Subcutaneous abdominal adipose tissue (tissue), 5 donors: Measurements from ENCODE around the gene MCRIP1.

Source experiments
- H3K27ac ChIP-seq: one replicate; pipeline ENCODE4 v1.7.0; 2013; ENCODE audit warnings: low read depth, mild to moderate bottlenecking, inconsistent platforms, low read length, moderate library complexity
- H3K27me3 ChIP-seq, 5 donors: one replicate each; pipeline ENCODE4 v1.7.0; 2013; ENCODE audit warnings: low read length in 5 of 5, inconsistent platforms in 1 of 5; ENCODE audit not compliant: control insufficient read depth in 5 of 5, insufficient read depth in 4 of 5
- H3K36me3 ChIP-seq, 5 donors: one replicate each; pipeline ENCODE4 v1.7.0; 2013; ENCODE audit warnings: low read length in 5 of 5; ENCODE audit not compliant: control insufficient read depth in 5 of 5, insufficient read depth in 5 of 5
- H3K4me1 ChIP-seq, 5 donors: one replicate each; pipeline ENCODE4 v1.7.0; 2013; ENCODE audit warnings: low read length in 5 of 5, mild to moderate bottlenecking in 3 of 5, moderate library complexity in 1 of 5; ENCODE audit not compliant: control insufficient read depth in 5 of 5, insufficient read depth in 5 of 5
- H3K4me3 ChIP-seq, 5 donors: one replicate each; pipeline ENCODE4 v1.7.0; 2013; ENCODE audit warnings: low read length in 5 of 5, low read depth in 1 of 5
- H3K9ac ChIP-seq, 5 donors: one replicate each; pipeline ENCODE4 v1.7.0; 2013; ENCODE audit warnings: low read length in 5 of 5, mild to moderate bottlenecking in 4 of 5, moderate library complexity in 3 of 5
- H3K9me3 ChIP-seq, 5 donors: one replicate each; pipeline ENCODE4 v1.7.0; 2013; ENCODE audit warnings: low read length in 5 of 5; ENCODE audit not compliant: control insufficient read depth in 5 of 5
- donor health status: healthy.
- donor health status: healthy.
- donor health status: healthy.
- donor health status: healthy.
- donor health status: healthy.

MCRIP1 gene

DNA sequence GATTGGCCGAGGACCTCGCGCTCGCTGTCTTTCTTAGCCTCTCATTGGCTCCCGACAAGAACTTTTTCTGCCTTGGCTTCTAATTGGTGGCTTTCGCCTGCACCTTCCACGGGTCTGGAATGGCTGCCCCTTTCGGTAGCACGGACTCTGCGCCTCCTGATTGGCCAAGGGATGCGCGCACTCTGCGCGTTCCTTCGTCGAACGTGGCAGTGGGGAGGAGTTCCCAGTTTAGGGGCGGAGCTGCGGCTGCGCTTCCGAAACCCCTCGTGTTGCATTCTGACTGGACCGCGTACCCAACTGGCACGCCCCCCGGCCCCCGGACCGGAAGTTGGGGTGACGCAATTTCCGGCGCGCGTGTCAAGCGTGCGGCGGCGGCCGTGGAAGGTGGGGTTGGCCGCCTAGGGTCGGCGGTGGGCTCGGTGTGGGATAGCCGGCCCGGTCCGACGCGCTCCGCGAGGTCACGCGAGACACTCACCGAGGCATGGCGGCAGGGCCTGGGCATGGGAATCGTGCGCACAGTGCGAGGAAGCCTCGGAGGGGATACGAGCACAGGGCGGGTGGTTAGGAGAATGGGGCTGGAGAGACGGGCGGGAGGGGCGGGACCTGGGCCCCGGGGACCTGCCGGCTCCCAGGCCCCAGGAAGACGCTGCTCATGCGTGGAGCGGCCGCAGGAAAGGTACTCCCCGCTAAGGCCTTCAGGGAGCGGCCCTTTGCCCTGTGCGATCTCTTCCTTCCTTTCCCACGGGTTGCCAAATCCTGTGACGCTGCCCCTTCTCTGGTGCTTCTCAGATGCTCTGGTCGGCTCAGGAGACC, 27.9 kb upstream of the MCRIP1 start:
- Histone ChIP-seq H3K9ac (peak overlapping the region; percentile 60 to 82 (median 77)), H3K27me3 (no peaks in the 10 kb centered on the region), H3K27ac (peak overlapping the region; percentile 96), H3K4me3 (peak overlapping the region; percentile 72 to 77 (median 76)), H3K4me1 (peaks cover 15 to 45% (median 38%) of the 10 kb centered on the region in 5 donors), H3K9me3 (no peaks in the 10 kb centered on the region), H3K36me3 (peaks cover 0 to 35% (median 18%) of the 10 kb centered on the region in 5 donors)

DNA sequence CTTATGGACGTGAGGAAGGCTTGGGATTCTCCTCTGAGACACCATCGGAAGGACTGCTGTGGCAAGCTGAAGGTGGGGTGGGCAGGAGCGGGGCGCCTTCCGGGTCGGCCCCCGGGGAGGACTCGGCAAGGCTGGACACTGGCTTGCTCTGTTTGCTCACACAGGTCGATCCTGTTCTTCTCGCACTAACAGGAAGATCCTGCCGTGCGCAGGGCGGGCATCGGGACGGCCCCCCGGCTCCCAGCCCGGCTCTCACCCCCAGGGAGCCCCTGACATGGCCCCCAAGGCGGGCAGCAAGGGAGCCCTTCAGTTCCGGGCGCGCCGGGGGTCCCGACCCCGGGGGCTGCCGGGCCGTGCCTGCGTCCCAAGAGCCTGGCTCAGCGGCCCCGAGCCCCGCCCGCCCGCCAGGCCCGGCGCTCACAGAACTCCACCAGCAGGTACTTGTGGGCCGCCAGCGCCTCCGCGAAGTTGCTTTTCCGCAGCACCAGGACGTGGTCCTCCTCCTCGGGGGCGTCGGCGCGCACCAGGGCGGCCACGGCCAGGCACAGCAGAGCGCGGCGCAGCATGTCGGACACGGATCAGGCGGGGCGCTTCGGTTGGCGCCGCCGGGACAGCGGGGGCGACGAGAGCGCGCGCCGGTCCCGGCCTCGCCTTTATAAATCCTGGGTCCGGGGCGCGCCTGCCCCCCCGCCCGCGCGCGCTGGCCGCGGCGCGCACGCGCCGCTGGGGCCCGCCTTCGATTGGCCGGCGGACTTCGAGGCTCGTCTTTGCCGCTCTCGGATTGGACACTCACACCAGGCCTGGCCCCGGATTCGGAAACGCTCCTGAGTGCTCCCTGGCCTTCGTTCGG, 27.0 kb upstream of the MCRIP1 start, which contains the start of gene P4HB:
Gene P4HB, minus strand, starts transcription at position 630 of the 850 bp plus-strand sequence. Its CDS starts 64 bp downstream, at position 566.
- Histone ChIP-seq H3K36me3 (peaks cover 0 to 37% (median 21%) of the 10 kb centered on the region in 5 donors), H3K9me3 (no peaks in the 10 kb centered on the region), H3K4me3 (peak within 1 kb of the TSS; percentile 77 to 95 (median 89)), H3K4me1 (peaks cover 15 to 48% (median 38%) of the 10 kb centered on the region in 5 donors), H3K9ac (peak within 1 kb of the TSS; percentile 77 to 94 (median 93)), H3K27ac (peak within 1 kb of the TSS; percentile 96), H3K27me3 (no peaks in the 10 kb centered on the region)

DNA sequence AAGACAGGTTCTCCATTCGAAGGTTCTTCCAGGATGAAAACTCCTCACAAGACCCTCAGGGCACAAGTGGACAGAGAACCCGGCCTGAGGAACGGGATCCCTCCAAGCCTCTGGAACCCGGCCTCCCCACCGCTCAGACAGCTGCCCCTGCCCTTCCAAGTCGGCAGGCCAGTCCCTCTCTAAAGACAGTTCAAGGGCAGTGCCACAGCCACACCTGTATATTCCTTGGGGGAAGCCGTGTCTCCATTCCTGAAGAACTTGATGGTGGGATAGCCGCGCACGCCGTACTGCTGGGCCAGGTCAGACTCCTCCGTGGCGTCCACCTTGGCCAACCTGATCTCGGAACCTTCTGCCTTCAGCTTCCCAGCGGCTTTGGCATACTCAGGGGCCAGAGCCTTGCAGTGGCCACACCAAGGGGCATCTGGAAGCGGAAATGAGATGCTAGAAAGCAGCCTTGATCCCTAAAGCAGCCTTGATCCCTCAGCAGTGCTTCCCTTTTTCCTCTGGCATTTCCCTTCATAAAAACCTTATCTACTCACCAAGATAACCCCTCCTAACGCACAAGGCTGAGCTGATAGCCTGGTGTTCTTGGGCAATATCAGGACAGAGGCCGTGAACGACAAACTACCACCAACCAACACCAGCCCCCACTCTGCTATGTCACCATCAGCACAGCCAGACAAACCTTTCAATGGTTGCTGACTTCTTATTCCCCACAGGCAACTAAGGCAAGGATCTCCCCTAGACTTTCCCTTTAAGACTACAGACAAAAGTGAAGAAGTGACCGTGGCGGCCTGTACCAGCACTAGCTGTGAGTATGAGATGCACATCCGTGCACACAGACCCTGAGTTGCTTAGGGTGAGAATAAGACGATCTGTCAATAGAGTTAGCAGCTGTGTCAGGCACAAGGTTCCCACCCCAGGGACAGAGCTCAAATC, 26.1 kb upstream of the MCRIP1 start:
- Histone ChIP-seq H3K4me3 (peak overlapping the region; percentile 77 to 95 (median 89)), H3K27ac (peak overlapping the region; percentile 74), H3K36me3 (peaks cover 0 to 46% (median 29%) of the 10 kb centered on the region in 5 donors), H3K4me1 (peaks cover 15 to 48% (median 40%) of the 10 kb centered on the region in 5 donors), H3K27me3 (no peaks in the 10 kb centered on the region), H3K9me3 (no peaks in the 10 kb centered on the region), H3K9ac (peak overlapping the region; percentile 71 to 94 (median 93))

DNA sequence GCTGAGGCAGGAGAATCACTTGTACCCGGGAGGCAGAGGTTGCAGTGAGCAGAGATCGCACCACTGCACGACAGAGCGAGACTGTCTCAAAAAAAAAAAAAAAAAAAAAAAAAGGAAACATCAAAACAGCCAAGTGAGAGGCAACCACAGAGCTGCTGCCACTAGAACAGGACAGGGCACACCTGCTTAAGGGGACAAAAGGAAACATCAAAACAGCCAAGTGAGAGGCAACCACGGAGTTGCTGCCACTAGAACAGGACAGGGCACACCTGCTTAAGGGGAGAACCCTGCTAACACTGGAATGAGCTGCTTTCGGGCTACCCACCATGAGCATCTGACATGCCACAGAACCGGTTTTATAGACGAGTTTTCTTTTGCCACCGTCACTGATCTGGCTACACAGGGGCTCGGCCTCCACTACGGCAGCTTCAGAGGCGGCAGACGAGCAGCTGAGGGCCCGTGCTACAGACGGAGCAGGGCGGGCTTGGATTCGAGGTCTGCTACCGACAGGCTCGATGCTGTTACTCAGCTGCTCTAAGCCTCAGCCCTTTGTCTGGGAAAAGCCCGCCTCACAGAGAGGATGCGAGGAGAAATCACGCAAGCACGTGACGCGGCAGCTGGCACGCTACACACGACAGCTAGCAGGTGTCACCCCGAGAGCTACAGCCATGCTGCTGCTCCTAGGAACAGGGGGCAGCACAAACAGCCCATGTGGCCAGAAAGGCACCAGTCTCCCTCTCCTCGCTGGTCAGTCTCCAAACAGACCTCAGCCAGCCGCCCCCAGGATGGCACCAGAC, 25.3 kb upstream of the MCRIP1 start:
- no peak overlapping the region for H3K27ac ChIP-seq

DNA sequence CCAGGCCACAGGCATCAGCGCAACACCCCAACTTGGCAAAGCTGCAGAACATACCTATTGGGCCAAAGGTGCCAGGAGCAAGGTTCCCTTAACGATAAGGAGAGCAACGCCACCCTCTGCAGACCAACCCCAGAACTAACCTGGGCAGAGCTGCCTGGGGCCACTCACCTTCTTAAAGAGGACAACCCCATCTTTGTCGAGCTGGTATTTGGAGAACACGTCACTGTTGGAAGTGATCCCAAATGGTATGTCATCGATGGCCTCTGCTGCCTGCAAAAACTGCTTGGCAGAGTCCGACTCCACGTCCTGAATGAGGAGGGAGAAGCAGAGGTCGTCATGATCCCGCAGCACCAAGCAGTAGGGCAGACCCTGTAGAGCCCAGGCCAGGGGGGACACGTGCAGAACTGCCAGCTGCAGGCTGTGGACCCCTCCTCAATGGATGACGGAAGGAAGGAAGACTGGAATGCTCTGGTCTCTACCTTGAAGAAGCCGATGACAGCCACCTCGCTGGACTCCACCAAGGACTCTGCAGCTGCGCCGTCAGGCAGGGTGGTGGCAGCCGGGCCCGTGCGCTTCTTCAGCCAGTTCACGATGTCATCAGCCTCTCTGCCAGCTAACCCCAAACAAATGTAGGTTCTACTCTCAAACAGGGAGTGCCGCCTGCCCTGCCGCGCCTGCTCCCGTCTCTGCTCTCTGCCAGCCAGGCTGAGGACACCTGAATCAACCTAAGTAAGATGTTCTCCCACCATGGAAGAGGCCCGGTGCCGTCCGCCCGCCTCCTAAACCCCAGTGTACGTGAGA, 22.1 kb upstream of the MCRIP1 start:
- Histone ChIP-seq H3K9me3 (no peaks in the 10 kb centered on the region), H3K27ac (no peak overlapping the region), H3K27me3 (no peaks in the 10 kb centered on the region), H3K4me3 (no peak overlapping the region), H3K9ac (no peak overlapping the region), H3K36me3 (peaks cover 0 to 71% (median 61%) of the 10 kb centered on the region in 5 donors), H3K4me1 (peaks cover 12 to 32% (median 27%) of the 10 kb centered on the region in 5 donors)

More for the DNA sequence above, 25.3 kb upstream of the MCRIP1 start:
- no peaks in the 10 kb centered on the region for H3K27me3 ChIP-seq
- no peaks in the 10 kb centered on the region for H3K9me3 ChIP-seq
- H3K9ac ChIP-seq: peak overlapping the region; percentile 1 to 94 (median 93)
- peak overlapping the region in 4 of 5 donors; percentile 85 to 95 (median 90) for H3K4me3 ChIP-seq
- H3K36me3 ChIP-seq: peaks cover 0 to 50% (median 38%) of the 10 kb centered on the region in 5 donors
- H3K4me1 ChIP-seq: peaks cover 15 to 48% (median 40%) of the 10 kb centered on the region in 5 donors

DNA sequence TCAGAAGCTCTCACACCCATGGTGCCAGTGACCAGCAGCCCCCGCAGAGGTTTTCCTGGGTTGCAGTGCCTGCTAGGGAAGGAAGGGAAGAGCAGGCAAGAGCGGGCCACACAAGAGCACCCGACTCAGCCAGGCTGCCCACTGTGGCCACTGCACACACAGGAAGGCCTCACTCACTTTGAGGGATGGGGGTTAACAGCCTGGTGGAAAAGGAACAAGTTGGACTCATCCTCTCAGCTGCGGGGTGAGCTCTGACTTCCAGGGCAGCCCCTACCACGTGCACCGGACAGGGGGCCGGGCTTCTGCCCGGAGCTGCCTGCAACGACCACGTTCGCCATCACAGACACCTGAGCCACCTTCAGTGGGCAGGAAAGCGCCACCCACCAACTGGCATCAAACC, 19.1 kb upstream of the MCRIP1 start:
- peaks cover 0 to 70% (median 56%) of the 10 kb centered on the region in 5 donors for H3K36me3 ChIP-seq
- H3K4me3 ChIP-seq: no peak overlapping the region
- H3K27me3 ChIP-seq: no peaks in the 10 kb centered on the region
- no peak overlapping the region for H3K9ac ChIP-seq
- no peaks in the 10 kb centered on the region for H3K9me3 ChIP-seq
- H3K4me1 ChIP-seq: peaks cover 0 to 8% (median 3%) of the 10 kb centered on the region in 5 donors
- no peak overlapping the region for H3K27ac ChIP-seq

DNA sequence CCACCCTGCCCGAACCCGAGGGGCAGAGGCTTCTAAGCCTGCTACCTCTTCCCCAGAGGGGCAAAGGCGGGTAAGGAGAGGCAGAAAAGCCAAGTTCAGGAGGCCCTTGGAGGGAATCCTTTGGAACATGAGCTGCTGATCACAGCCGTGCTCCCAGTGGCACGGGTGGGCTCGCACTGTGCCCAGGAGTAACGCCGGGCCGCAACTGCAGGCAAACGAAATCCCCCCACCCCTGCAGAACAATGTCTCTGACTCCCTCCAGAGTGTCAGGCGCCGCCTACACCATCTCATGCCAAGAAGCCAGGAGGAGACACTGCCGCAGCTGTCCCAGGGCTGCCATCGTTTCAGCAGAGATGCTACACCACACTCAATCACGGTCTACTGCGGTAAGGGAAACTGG, 18.3 kb upstream of the MCRIP1 start:
- Histone ChIP-seq H3K4me1 (peaks cover 0 to 8% (median 3%) of the 10 kb centered on the region in 5 donors), H3K9ac (no peak overlapping the region), H3K4me3 (no peak overlapping the region), H3K27me3 (no peaks in the 10 kb centered on the region), H3K9me3 (no peaks in the 10 kb centered on the region), H3K36me3 (peaks cover 0 to 74% (median 64%) of the 10 kb centered on the region in 5 donors), H3K27ac (no peak overlapping the region)

DNA sequence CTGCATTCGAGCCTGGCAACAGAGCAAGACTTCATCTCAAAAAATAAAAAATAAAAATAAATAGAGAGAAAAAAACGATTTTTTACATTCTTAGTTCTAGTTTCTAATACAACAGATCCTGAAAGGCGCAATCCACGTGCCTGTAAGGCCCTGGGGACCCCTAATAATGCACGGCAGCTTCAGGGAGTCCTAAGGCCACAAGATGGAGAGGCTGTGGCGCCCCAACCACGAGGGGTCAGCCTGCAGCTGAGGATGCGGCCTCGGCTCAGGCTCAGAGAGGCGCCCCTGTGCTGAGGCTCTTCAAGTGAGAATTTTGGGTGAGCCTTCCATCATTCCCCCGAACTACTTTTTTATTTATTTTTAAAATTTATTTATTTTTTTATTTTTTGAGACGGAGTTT, 16.4 kb upstream of the MCRIP1 start:
- peaks cover 0 to 78% (median 70%) of the 10 kb centered on the region in 5 donors for H3K36me3 ChIP-seq
- no peak overlapping the region for H3K4me3 ChIP-seq
- no peaks in the 10 kb centered on the region for H3K4me1 ChIP-seq
- no peak overlapping the region for H3K27ac ChIP-seq
- no peaks in the 10 kb centered on the region for H3K9me3 ChIP-seq
- no peaks in the 10 kb centered on the region for H3K27me3 ChIP-seq
- H3K9ac ChIP-seq: no peak overlapping the region
